A673 (cell line): ENCODE results near the gene RPS6KA1. TPM values are rescaled to one million over a fixed set of nuclear protein-coding genes. Genes with fewer than 3 reads are reported as not detected.

Experiments used
- BruUV-seq: library from RNA; stranded (reverse); fragments of 400-500 nt; replicated peaks from 2 replicates; lab custom pipeline; 2021; lab: Mats Ljungman, UMichigan
- CTCF ChIA-PET: fragments of 300-600 bp; sonication (Branson Sonifier 250); formaldehyde crosslinking; loops from one replicate; lab custom pipeline; 2022; ENCODE audit warnings: antibody characterized with exemption; lab: Charles Lee
- POLR2A ChIA-PET: fragments of 300-600 bp; sonication (Branson Sonifier 250); formaldehyde crosslinking; loops from one replicate; lab custom pipeline; 2022; ENCODE audit warnings: antibody characterized with exemption; ENCODE audit not compliant: low non-redundant PET; lab: Charles Lee
- DNase-seq: peaks from one replicate; pipeline ENCODE4 v3.0.0-alpha.2; 2015; ENCODE audit warnings: low spot score
- H3K27ac ChIP-seq: fragments of 200-600 bp; sonication (generic); 2 replicates; pipeline ENCODE4 v1.5.1; 2016; ENCODE audit warnings: mixed run types, low read depth, mild to moderate bottlenecking, mixed read lengths, antibody characterized with exemption, low read length; ENCODE audit not compliant: poor library complexity, severe bottlenecking
- H3K27me3 ChIP-seq: fragments of 200-600 bp; sonication (generic); replicated peaks from 2 replicates; pipeline ENCODE4 v1.6.1; 2017; ENCODE audit warnings: mixed run types, low read depth, mild to moderate bottlenecking, mixed read lengths, antibody characterized with exemption, low read length; ENCODE audit not compliant: insufficient read depth, poor library complexity
- H3K36me3 ChIP-seq: fragments of 200-600 bp; sonication (generic); 2 replicates; pipeline ENCODE4 v1.6.1; 2016; ENCODE audit warnings: mixed run types, mild to moderate bottlenecking, mixed read lengths, antibody characterized with exemption, low read length; ENCODE audit not compliant: insufficient read depth, poor library complexity, severe bottlenecking
- H3K4me1 ChIP-seq: fragments of 200-600 bp; sonication (generic); 2 replicates; pipeline ENCODE4 v1.6.1; 2017; ENCODE audit warnings: mixed run types, mild to moderate bottlenecking, mixed read lengths, antibody characterized with exemption, low read length; ENCODE audit not compliant: insufficient read depth, poor library complexity, severe bottlenecking
- H3K4me3 ChIP-seq: fragments of 200-600 bp; sonication (generic); 2 replicates; pipeline ENCODE4 v1.5.1; 2016; ENCODE audit warnings: low read depth, mixed run types, mild to moderate bottlenecking, mixed read lengths, low read length; ENCODE audit not compliant: poor library complexity, severe bottlenecking
- H3K9me3 ChIP-seq: fragments of 200-600 bp; sonication (generic); 2 replicates; pipeline ENCODE4 v1.6.1; 2016; ENCODE audit warnings: mixed run types, low read depth, mild to moderate bottlenecking, mixed read lengths, antibody characterized with exemption, low read length; ENCODE audit not compliant: poor library complexity, severe bottlenecking
- CTCF ChIP-seq: fragments of 300-800, 200-600 bp; sonication (generic); conservative IDR thresholded peaks from 2 replicates; pipeline ENCODE4 v1.5.1; 2017; ENCODE audit warnings: low read depth, mild to moderate bottlenecking, antibody characterized with exemption, low read length, moderate library complexity, mixed read lengths
- EZH2 ChIP-seq: fragments of 200-600 bp; sonication (generic); IDR thresholded peaks from 2 replicates; pipeline ENCODE4 v1.6.1; 2017; ENCODE audit warnings: borderline replicate concordance, low read depth, mild to moderate bottlenecking, mixed read lengths, antibody characterized with exemption, low read length; ENCODE audit not compliant: poor library complexity, severe bottlenecking
- intact Hi-C: fragments of 100-400 bp; cut with micrococcal nuclease; formaldehyde crosslinking; loops from one replicate; pipeline ENCODE4 v1.10.0; 2022; ENCODE audit not compliant: unreplicated experiment
- total RNA-seq: library from RNA; stranded (reverse); gene quantifications from 2 replicates; pipeline ENCODE4 v1.2.3, GENCODE V29; 2021

The RPS6KA1 gene
- total RNA-seq, 1 experiment from 2014 or later, result 6.3 TPM

GRCh38 chr1:26574018-26574417 lies 44.5 kb downstream of the RPS6KA1 start:
- Histone ChIP-seq H3K9me3 (no peaks in the 10 kb centered on the region), H3K27me3 (no peaks in the 10 kb centered on the region), H3K4me3 (no peak overlapping the region), H3K4me1 (no peaks in the 10 kb centered on the region), H3K36me3 (no peaks in the 10 kb centered on the region), H3K27ac (no peak overlapping the region)
- no TSS peak for BruUV-seq
- ChIA-PET POLR2A (no interaction called here), CTCF (interaction anchor here (0.7 kb wide), 1 partner anchor 215 kb away, joined by 3 read pairs; no protein-coding TSS in a partner anchor)
- DNase-seq, result no peak
- intact Hi-C loops, result no loop called here
- TF ChIP-seq EZH2 (no peak), CTCF (no peak)

- TF ChIP-seq CTCF (no peak), EZH2 (no peak)
- H3K27me3 ChIP-seq, result no peaks in the 10 kb centered on the region
- POLR2A ChIA-PET, result no interaction called here
- H3K4me3 ChIP-seq, result no peak overlapping the region
- no peak for DNase-seq
- intact Hi-C loops, result no loop called here
- H3K9me3 ChIP-seq, result no peaks in the 10 kb centered on the region
- H3K36me3 ChIP-seq, result no peaks in the 10 kb centered on the region
- H3K27ac ChIP-seq, result no peak overlapping the region
- BruUV-seq, result no TSS peak
- H3K4me1 ChIP-seq, result no peaks in the 10 kb centered on the region
- CTCF ChIA-PET, result no interaction called here
These were observed 45.2 kb downstream of the RPS6KA1 start for GRCh38 chr1:26574719-26575251.

- no peak overlapping the region for H3K4me3 ChIP-seq
- CTCF ChIA-PET, result no interaction called here
- H3K4me1 ChIP-seq, result no peaks in the 10 kb centered on the region
- no peak for TF ChIP-seq CTCF
- no peak for TF ChIP-seq EZH2
- no TSS peak for BruUV-seq
- intact Hi-C loops, result no loop called here
- POLR2A ChIA-PET, result no interaction called here
- no peak overlapping the region for H3K27ac ChIP-seq
- no peak for DNase-seq
- H3K27me3 ChIP-seq, result no peaks in the 10 kb centered on the region
- H3K36me3 ChIP-seq, result no peaks in the 10 kb centered on the region
- H3K9me3 ChIP-seq, result no peaks in the 10 kb centered on the region
These were observed 45.8 kb downstream of the RPS6KA1 start for GRCh38 chr1:26575348-26575747.
